HG03135 (cell line): Measurements from ENCODE around the gene WDR59.
"Not testable (repeated sequence)": the region's sequence is repeated elsewhere in the genome, so short reads cannot be mapped to it uniquely, and the experiment has no call there.

Source experiments
- ATAC-seq: cut with Tn5 transposase; IDR thresholded peaks from one replicate; pipeline ENCODE4 v1.9.1; 2021; ENCODE audit warnings: mild to moderate bottlenecking, moderate library complexity; ENCODE audit not compliant: unreplicated experiment

WDR59 gene

GRCh38 chr16:74868501-74868900, 116.4 kb downstream of the WDR59 start:
- no peak for ATAC-seq

- ATAC-seq = no peak
Measured at GRCh38 chr16:74868035-74868434, 116.9 kb downstream of the WDR59 start.

- ATAC-seq = no peak
Measured at GRCh38 chr16:74867281-74867849, 117.6 kb downstream of the WDR59 start.

- no peak for ATAC-seq
Measured at GRCh38 chr16:74865922-74866598, 118.9 kb downstream of the WDR59 start.

- no peak for ATAC-seq
Measured at GRCh38 chr16:74862743-74863244, 122.1 kb downstream of the WDR59 start.

- no peak for ATAC-seq
Measured at GRCh38 chr16:74852500-74852875, 132.4 kb downstream of the WDR59 start.

GRCh38 chr16:74850027-74850426, 134.9 kb downstream of the WDR59 start:
- no peak for ATAC-seq

GRCh38 chr16:74847202-74847601, 137.7 kb downstream of the WDR59 start:
- no peak for ATAC-seq

GRCh38 chr16:74846714-74847113, 138.2 kb downstream of the WDR59 start:
- ATAC-seq = no peak

GRCh38 chr16:74844041-74844980, 140.6 kb downstream of the WDR59 start:
- no peak for ATAC-seq

- not testable (repeated sequence) for ATAC-seq
Measured at GRCh38 chr16:74843381-74844035, 141.4 kb downstream of the WDR59 start.

- ATAC-seq = no peak
Measured at GRCh38 chr16:74842413-74842812, 142.5 kb downstream of the WDR59 start.

- no peak for ATAC-seq
Measured at GRCh38 chr16:74841904-74842303, 143.0 kb downstream of the WDR59 start.

- no peak for ATAC-seq
Measured at GRCh38 chr16:74841469-74841868, 143.5 kb downstream of the WDR59 start.

- no peak for ATAC-seq
Measured at GRCh38 chr16:74837056-74837455, 147.9 kb downstream of the WDR59 start.

GRCh38 chr16:74836111-74836671, 148.7 kb downstream of the WDR59 start:
- ATAC-seq = no peak

- ATAC-seq = no peak
Measured at GRCh38 chr16:74832228-74832627, 152.7 kb downstream of the WDR59 start.

- no peak for ATAC-seq
Measured at GRCh38 chr16:74831467-74831866, 153.5 kb downstream of the WDR59 start.

- no peak for ATAC-seq
Measured at GRCh38 chr16:74830648-74831047, 154.3 kb downstream of the WDR59 start.

- ATAC-seq = no peak
Measured at GRCh38 chr16:74829637-74830036, 155.3 kb downstream of the WDR59 start.

GRCh38 chr16:74825941-74826340, 159.0 kb downstream of the WDR59 start:
- no peak for ATAC-seq
